Naive thymus-derived CD4-positive, alpha-beta T cell (primary cell): ENCODE results near the gene CASR. TPM values are rescaled to one million over a fixed set of nuclear protein-coding genes. Genes with fewer than 3 reads are reported as not detected.

Source experiments
- ATAC-seq: fragments of 150-1000 bp; cut with Tn5 transposase; 2 replicates; pipeline ENCODE4 v1.10.0; 2021; ENCODE audit warnings: mild to moderate bottlenecking, moderate library complexity
- CTCF ChIA-PET: fragments of 350-600 bp; sonication (Branson Sonifier 250); formaldehyde crosslinking; loops from one replicate; lab custom pipeline; 2021; ENCODE audit warnings: antibody characterized with exemption; lab: Charles Lee
- POLR2A ChIA-PET: fragments of 350-600 bp; sonication (Branson Sonifier 250); formaldehyde crosslinking; loops from one replicate; lab custom pipeline; 2021; ENCODE audit warnings: antibody characterized with exemption, inconsistent platforms; lab: Charles Lee
- DNase-seq, 9 donors: peaks; one replicate each; pipeline versions ENCODE4 v3.0.0 to v3.0.0-alpha.2; 2020 to 2022; ENCODE audit warnings: mixed read lengths in 1 of 9
- H3K27ac ChIP-seq: one replicate; pipeline ENCODE4 v1.7.0; 2013; ENCODE audit warnings: mild to moderate bottlenecking, low read depth, low read length, moderate library complexity
- H3K27me3 ChIP-seq, 2 donors: one replicate each; pipeline ENCODE4 v1.7.0; 2013; ENCODE audit warnings: low read length in 2 of 2, mild to moderate bottlenecking in 2 of 2, moderate library complexity in 2 of 2; ENCODE audit not compliant: control insufficient read depth in 2 of 2, insufficient read depth in 2 of 2
- H3K36me3 ChIP-seq, 3 experiments: 1 replicate in 2 of 3; 2 replicates in 1 of 3; pipeline ENCODE4 v1.7.0; 2013; ENCODE audit warnings: low read length in 3 of 3, mild to moderate bottlenecking in 3 of 3, moderate library complexity in 1 of 3; ENCODE audit not compliant: insufficient read depth in 3 of 3, control insufficient read depth in 2 of 3
- H3K4me1 ChIP-seq, 2 donors: one replicate each; pipeline ENCODE4 v1.7.0; 2013; ENCODE audit warnings: low read length in 2 of 2, mild to moderate bottlenecking in 2 of 2, moderate library complexity in 1 of 2; ENCODE audit not compliant: control insufficient read depth in 2 of 2, insufficient read depth in 2 of 2
- H3K4me3 ChIP-seq: 2 replicates; pipeline ENCODE4 v1.7.0; 2013; ENCODE audit warnings: mild to moderate bottlenecking, low read length
- H3K9me3 ChIP-seq, 3 experiments: 1 replicate in 2 of 3; 2 replicates in 1 of 3; pipeline ENCODE4 v1.7.0; 2013; ENCODE audit warnings: low read length in 3 of 3; ENCODE audit not compliant: control insufficient read depth in 2 of 3
- H3K27ac Mint-ChIP-seq, 9 donors: one replicate each; pipeline ENCODE4 v1.8.0; 2020 to 2022; ENCODE audit warnings: mixed read lengths in 9 of 9, mild to moderate bottlenecking in 8 of 9, moderate library complexity in 5 of 9, inconsistent platforms in 2 of 9
- H3K27me3 Mint-ChIP-seq, 5 donors: one replicate each; pipeline ENCODE4 v1.8.0; 2021 to 2022; ENCODE audit warnings: mixed read lengths in 5 of 5, mild to moderate bottlenecking in 1 of 5
- H3K36me3 Mint-ChIP-seq, 5 donors: one replicate each; pipeline ENCODE4 v1.8.0; 2020 to 2022; ENCODE audit warnings: mixed read lengths in 5 of 5, mild to moderate bottlenecking in 3 of 5, inconsistent platforms in 1 of 5
- H3K4me1 Mint-ChIP-seq, 7 donors: one replicate each; pipeline ENCODE4 v1.8.0; 2020 to 2022; ENCODE audit warnings: mixed read lengths in 7 of 7, mild to moderate bottlenecking in 3 of 7, inconsistent platforms in 1 of 7
- H3K4me3 Mint-ChIP-seq, 10 donors: one replicate each; pipeline ENCODE4 v1.8.0; 2020 to 2022; ENCODE audit warnings: mild to moderate bottlenecking in 10 of 10, mixed read lengths in 10 of 10, moderate library complexity in 6 of 10, inconsistent platforms in 2 of 10
- H3K9me3 Mint-ChIP-seq, 11 donors: one replicate each; pipeline ENCODE4 v1.8.0; 2020 to 2022; ENCODE audit warnings: mixed read lengths in 11 of 11, mild to moderate bottlenecking in 4 of 11, inconsistent platforms in 1 of 11, moderate library complexity in 1 of 11
- intact Hi-C, 2 donors: fragments of 100-400 bp; cut with micrococcal nuclease; formaldehyde crosslinking; loops; one replicate each; pipeline ENCODE4 v1.15.1; 2023
- polyA plus RNA-seq, 2 donors: library from polyadenylated mRNA; unstranded; fragments of 300-500 nt; fragmentation: Illumina TruSeq; gene quantifications; one replicate each; pipeline ENCODE4 v1.2.3, GENCODE V29; 2021
- total RNA-seq, 6 experiments: library from RNA in 5 of 6; stranded (reverse) in 5 of 6; gene quantifications; 1 replicate in 5 of 6; 2 replicates in 1 of 6; pipeline ENCODE4 v1.2.3 and lab custom pipeline; 2021 to 2026

CASR gene
- total and polyA plus RNA-seq, 7 experiments from 2014 or later = 0.02 TPM; not detected in 5

DNA sequence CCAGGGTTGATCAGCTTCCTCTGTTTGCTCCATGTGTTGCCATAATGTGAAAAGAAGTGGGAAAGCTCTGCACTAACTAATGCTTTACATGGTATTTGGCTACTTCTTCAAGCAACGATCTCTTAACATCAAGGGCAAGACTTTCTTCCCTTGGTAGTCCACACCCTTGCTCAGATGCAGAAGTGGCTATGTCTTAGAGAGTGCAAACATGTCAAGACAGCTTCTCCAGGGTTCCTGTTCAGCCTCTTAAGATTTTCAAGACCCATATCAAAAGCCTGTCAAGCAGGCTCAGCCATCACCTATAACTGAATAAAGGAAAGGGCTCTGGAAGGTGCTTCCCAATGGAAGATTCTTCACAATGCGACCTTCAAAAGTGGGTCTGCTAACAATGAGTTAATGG lies 76.7 kb downstream of the CASR start:
- H3K27ac ChIP-seq = no peak overlapping the region
- no peak overlapping the region for H3K27ac Mint-ChIP-seq
- H3K36me3 Mint-ChIP-seq = no peaks in the 10 kb centered on the region
- POLR2A ChIA-PET = no interaction called here
- peaks cover 0 to 10% (median 0%) of the 10 kb centered on the region in 7 donors for H3K4me1 Mint-ChIP-seq
- no peaks in the 10 kb centered on the region for H3K27me3 ChIP-seq
- H3K4me3 ChIP-seq = no peak overlapping the region
- no peak overlapping the region for H3K4me3 Mint-ChIP-seq
- ATAC-seq = no peak
- no peaks in the 10 kb centered on the region for H3K4me1 ChIP-seq
- CTCF ChIA-PET = no interaction called here
- H3K27me3 Mint-ChIP-seq = peaks cover 12 to 27% (median 24%) of the 10 kb centered on the region in 5 donors
- no peak for DNase-seq
- peaks cover 0 to 2% (median 0%) of the 10 kb centered on the region in 11 donors for H3K9me3 Mint-ChIP-seq
- intact Hi-C loops = no loop called here
- H3K36me3 ChIP-seq = no peaks in the 10 kb centered on the region
- H3K9me3 ChIP-seq = no peaks in the 10 kb centered on the region

- Histone ChIP-seq H3K27me3 (no peaks in the 10 kb centered on the region), H3K4me3 (no peak overlapping the region), H3K27ac (no peak overlapping the region), H3K9me3 (no peaks in the 10 kb centered on the region), H3K4me1 (no peaks in the 10 kb centered on the region), H3K36me3 (no peaks in the 10 kb centered on the region)
- Mint-ChIP-seq H3K27ac (no peak overlapping the region), H3K4me1 (peaks cover 0 to 6% (median 0%) of the 10 kb centered on the region in 7 donors), H3K4me3 (no peak overlapping the region), H3K9me3 (peaks cover 0 to 2% (median 0%) of the 10 kb centered on the region in 11 donors), H3K36me3 (no peaks in the 10 kb centered on the region), H3K27me3 (peaks cover 12 to 32% (median 24%) of the 10 kb centered on the region in 5 donors)
- DNase-seq = no peak
- POLR2A ChIA-PET = no interaction called here
- CTCF ChIA-PET = no interaction called here
- intact Hi-C loops = no loop called here
- ATAC-seq = no peak
Observed at GRCh38 chr3:122263058-122263457, 79.6 kb downstream of the CASR start.

DNA sequence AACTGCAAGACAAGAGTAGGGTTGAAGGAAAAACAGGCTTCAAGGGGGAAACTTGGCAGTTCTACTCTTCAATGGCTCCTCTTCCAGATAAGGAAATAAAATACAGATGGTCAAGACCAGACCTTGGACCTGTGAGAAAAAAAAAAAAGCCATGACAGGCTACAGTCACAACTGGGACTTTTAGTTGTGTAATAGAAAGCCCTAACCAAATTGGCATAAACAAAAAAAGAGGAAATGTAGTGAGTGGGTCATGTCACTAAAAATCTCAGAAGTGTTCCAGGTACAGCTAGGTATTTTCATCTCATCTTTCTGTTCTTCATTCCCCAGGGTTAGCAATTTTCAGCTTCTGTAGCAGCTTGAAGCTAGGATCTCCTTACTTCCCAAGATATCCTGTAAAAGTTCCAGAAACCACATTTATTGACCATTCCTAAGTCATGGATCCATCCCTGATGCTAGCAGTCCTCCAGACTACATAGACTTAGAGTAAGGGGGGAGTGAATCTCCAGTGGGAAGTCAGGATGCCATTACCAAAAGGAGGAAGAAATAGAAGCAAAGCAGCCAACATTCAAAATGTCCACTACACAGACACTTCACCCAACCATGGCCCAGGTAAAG lies 80.6 kb downstream of the CASR start:
- Mint-ChIP-seq H3K27ac (no peak overlapping the region), H3K4me1 (no peaks in the 10 kb centered on the region), H3K27me3 (peaks cover 12 to 29% (median 22%) of the 10 kb centered on the region in 5 donors), H3K9me3 (peaks cover 0 to 2% (median 0%) of the 10 kb centered on the region in 11 donors), H3K4me3 (no peak overlapping the region), H3K36me3 (no peaks in the 10 kb centered on the region)
- Histone ChIP-seq H3K36me3 (no peaks in the 10 kb centered on the region), H3K4me1 (no peaks in the 10 kb centered on the region), H3K27me3 (no peaks in the 10 kb centered on the region), H3K9me3 (no peaks in the 10 kb centered on the region), H3K27ac (no peak overlapping the region), H3K4me3 (no peak overlapping the region)
- no peak for DNase-seq
- POLR2A ChIA-PET = no interaction called here
- CTCF ChIA-PET = no interaction called here
- ATAC-seq = no peak
- intact Hi-C loops = no loop called here

- ATAC-seq = no peak
- H3K36me3 ChIP-seq = no peaks in the 10 kb centered on the region
- H3K27me3 Mint-ChIP-seq = peaks cover 6 to 26% (median 18%) of the 10 kb centered on the region in 5 donors
- H3K4me1 Mint-ChIP-seq = peaks cover under 1 to 4% (median 1%) of the 10 kb centered on the region in 7 donors
- intact Hi-C loops = no loop called here
- H3K4me1 ChIP-seq = peaks cover under 1 to 3% of the 10 kb centered on the region in 2 donors
- no peaks in the 10 kb centered on the region for H3K27me3 ChIP-seq
- peaks cover 0 to 2% (median 0%) of the 10 kb centered on the region in 11 donors for H3K9me3 Mint-ChIP-seq
- ChIA-PET CTCF (no interaction called here), POLR2A (interaction anchor here (1.1 to 1.6 kb wide), 2 partner anchors 10 to 15 kb away, joined by 3 to 4 read pairs; no protein-coding TSS in a partner anchor)
- H3K9me3 ChIP-seq = no peaks in the 10 kb centered on the region
- H3K27ac Mint-ChIP-seq = no peak overlapping the region
- H3K27ac ChIP-seq = no peak overlapping the region
- no peak overlapping the region for H3K4me3 Mint-ChIP-seq
- no peak overlapping the region for H3K4me3 ChIP-seq
- H3K36me3 Mint-ChIP-seq = no peaks in the 10 kb centered on the region
- no peak for DNase-seq
Observed at GRCh38 chr3:122265957-122266356, 82.5 kb downstream of the CASR start.

- H3K9me3 Mint-ChIP-seq = peaks cover 0 to 2% (median 0%) of the 10 kb centered on the region in 11 donors
- Histone ChIP-seq H3K27me3 (no peaks in the 10 kb centered on the region), H3K27ac (no peak overlapping the region), H3K36me3 (no peaks in the 10 kb centered on the region), H3K4me1 (peaks cover 20 to 24% of the 10 kb centered on the region in 2 donors), H3K4me3 (no peak overlapping the region), H3K9me3 (no peaks in the 10 kb centered on the region)
- ATAC-seq = no peak
- peaks cover 0 to 20% (median 8%) of the 10 kb centered on the region in 5 donors for H3K27me3 Mint-ChIP-seq
- ChIA-PET CTCF (no interaction called here), POLR2A (no interaction called here)
- H3K4me1 Mint-ChIP-seq = peaks cover 15 to 28% (median 26%) of the 10 kb centered on the region in 7 donors
- H3K4me3 Mint-ChIP-seq = no peak overlapping the region
- no peak overlapping the region for H3K27ac Mint-ChIP-seq
- no peak for DNase-seq
- no peaks in the 10 kb centered on the region for H3K36me3 Mint-ChIP-seq
- intact Hi-C loops = no loop called here
Observed at GRCh38 chr3:122268257-122269024, 85.0 kb downstream of the CASR start.

DNA sequence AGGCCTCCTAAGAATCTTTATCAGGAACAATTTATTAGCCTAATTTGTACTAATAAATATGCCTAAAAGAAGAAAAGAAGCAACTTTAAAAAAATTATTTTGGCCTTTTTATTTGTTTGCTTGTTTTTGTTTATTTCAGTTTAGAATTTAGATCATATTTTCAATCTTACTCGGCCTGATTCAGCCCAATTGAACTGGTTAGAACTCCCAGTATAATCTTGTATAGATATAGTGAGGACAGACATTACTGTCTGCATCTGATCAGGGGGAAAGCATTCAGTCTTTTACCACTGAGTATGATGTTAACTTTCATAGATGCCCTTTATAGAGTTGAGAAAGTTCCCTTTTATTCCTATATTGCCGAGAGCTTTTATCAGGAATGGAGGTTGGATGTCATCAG lies 85.6 kb downstream of the CASR start:
- H3K27ac ChIP-seq = no peak overlapping the region
- intact Hi-C loops = no loop called here
- POLR2A ChIA-PET = no interaction called here
- no peaks in the 10 kb centered on the region for H3K9me3 ChIP-seq
- H3K27me3 ChIP-seq = no peaks in the 10 kb centered on the region
- H3K4me1 ChIP-seq = peaks cover 20 to 30% of the 10 kb centered on the region in 2 donors
- Mint-ChIP-seq H3K36me3 (peaks cover 0 to 2% (median 0%) of the 10 kb centered on the region in 5 donors), H3K27me3 (peaks cover 0 to 17% (median 7%) of the 10 kb centered on the region in 5 donors), H3K4me3 (no peak overlapping the region), H3K4me1 (peaks cover 19 to 33% (median 32%) of the 10 kb centered on the region in 7 donors), H3K9me3 (peaks cover 0 to 4% (median 0%) of the 10 kb centered on the region in 11 donors), H3K27ac (no peak overlapping the region)
- CTCF ChIA-PET = no interaction called here
- H3K36me3 ChIP-seq = no peaks in the 10 kb centered on the region
- ATAC-seq = no peak
- no peak overlapping the region for H3K4me3 ChIP-seq
- DNase-seq = no peak
